AG04449 (cell line): ENCODE results near the gene KIF18B.
"Not testable (repeated sequence)": the region's sequence is repeated elsewhere in the genome, so short reads cannot be mapped to it uniquely, and the experiment has no call there.

Experiments
- CTCF ChIA-PET: fragments of 350-600 bp; formaldehyde crosslinking; extraction: SDS; loops from one replicate; lab custom pipeline; 2021; ENCODE audit warnings: antibody characterized with exemption; lab: Yijun Ruan, JAX
- POLR2A ChIA-PET: fragments of 400-600, 350-600 bp; formaldehyde crosslinking; extraction: SDS; loops from one replicate; lab custom pipeline; 2020; ENCODE audit warnings: antibody characterized with exemption, inconsistent platforms; lab: Yijun Ruan, JAX
- DNase-seq: peaks from one replicate; pipeline ENCODE4 v3.0.0-alpha.2; 2010; ENCODE audit warnings: low read depth, low spot score
- H3K4me3 ChIP-seq: 2 replicates; pipeline ENCODE4 v1.5.1; 2011; ENCODE audit warnings: low read depth, mild to moderate bottlenecking, control low read depth, low read length
- TF ChIP-seq, protein P1 (sequence below): IDR thresholded peaks from one replicate; pipeline ENCODE4 v1.5.1; 2011; ENCODE audit warnings: mild to moderate bottlenecking, moderate library complexity, low read length, control low read depth, inconsistent platforms; ENCODE audit not compliant: insufficient read depth; ENCODE audit errors: missing control alignments

Gene KIF18B

GRCh38 chr17:44959821-44960531, 12.4 kb upstream of the KIF18B start:
- ChIA-PET CTCF (interaction anchor here (1.2 to 1.3 kb wide), 4 partner anchors 10 to 238 kb away, joined by 3 read pairs; no protein-coding TSS in a partner anchor), POLR2A (no interaction called here)
- no peak overlapping the region for H3K4me3 ChIP-seq
- TF ChIP-seq, protein P1, sequence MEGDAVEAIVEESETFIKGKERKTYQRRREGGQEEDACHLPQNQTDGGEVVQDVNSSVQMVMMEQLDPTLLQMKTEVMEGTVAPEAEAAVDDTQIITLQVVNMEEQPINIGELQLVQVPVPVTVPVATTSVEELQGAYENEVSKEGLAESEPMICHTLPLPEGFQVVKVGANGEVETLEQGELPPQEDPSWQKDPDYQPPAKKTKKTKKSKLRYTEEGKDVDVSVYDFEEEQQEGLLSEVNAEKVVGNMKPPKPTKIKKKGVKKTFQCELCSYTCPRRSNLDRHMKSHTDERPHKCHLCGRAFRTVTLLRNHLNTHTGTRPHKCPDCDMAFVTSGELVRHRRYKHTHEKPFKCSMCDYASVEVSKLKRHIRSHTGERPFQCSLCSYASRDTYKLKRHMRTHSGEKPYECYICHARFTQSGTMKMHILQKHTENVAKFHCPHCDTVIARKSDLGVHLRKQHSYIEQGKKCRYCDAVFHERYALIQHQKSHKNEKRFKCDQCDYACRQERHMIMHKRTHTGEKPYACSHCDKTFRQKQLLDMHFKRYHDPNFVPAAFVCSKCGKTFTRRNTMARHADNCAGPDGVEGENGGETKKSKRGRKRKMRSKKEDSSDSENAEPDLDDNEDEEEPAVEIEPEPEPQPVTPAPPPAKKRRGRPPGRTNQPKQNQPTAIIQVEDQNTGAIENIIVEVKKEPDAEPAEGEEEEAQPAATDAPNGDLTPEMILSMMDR = no peak
- DNase-seq = no peak

GRCh38 chr17:44956998-44957981, 9.7 kb upstream of the KIF18B start:
- TF ChIP-seq, protein P1 = no peak
- POLR2A ChIA-PET = no interaction called here
- no peak overlapping the region for H3K4me3 ChIP-seq
- no peak for DNase-seq
- CTCF ChIA-PET = interaction anchor here (0.7 to 1.6 kb wide), 4 partner anchors 12 to 174 kb away, joined by 3 to 4 read pairs (median 4); no protein-coding TSS in a partner anchor

- TF ChIP-seq, protein P1 = no peak
- ChIA-PET POLR2A (no interaction called here), CTCF (interaction anchor here (0.7 to 1.6 kb wide), 3 partner anchors 67 to 176 kb away, joined by 3 to 4 read pairs (median 3); no protein-coding TSS in a partner anchor)
- no peak for DNase-seq
- no peak overlapping the region for H3K4me3 ChIP-seq
These were observed 8.3 kb upstream of the KIF18B start for GRCh38 chr17:44955674-44956425.

- ChIA-PET CTCF (interaction anchor here (0.9 to 2.9 kb wide), 5 partner anchors 13 to 71 kb away, joined by 3 to 9 read pairs (median 4); no protein-coding TSS in a partner anchor), POLR2A (no interaction called here)
- H3K4me3 ChIP-seq = no peak overlapping the region
- DNase-seq = no peak
- TF ChIP-seq, protein P1 = no peak
These were observed 5.4 kb upstream of the KIF18B start for GRCh38 chr17:44952946-44953475.

DNA sequence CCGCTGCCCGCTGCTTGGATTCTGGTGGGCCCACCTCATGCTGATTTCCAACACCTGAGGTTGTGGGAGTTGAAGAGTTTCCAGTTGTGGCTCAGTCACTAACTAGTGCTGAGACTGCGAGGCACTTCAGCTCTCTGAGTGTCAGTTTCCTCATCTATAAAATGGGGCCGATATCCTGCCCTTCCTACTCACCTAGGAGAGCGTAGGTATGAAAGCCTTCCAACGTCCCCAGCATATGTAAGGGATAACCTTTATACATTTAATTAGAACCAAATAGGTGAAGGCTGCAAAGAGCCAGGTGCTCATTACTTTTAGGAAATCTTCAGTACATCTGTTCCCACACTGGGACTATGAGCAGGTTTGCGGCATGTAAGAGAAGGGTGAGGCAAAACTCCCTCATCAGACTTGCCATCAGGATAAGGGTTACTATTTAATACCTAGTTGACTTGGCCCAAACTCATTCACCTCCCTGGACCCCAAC, 782 bp upstream of the KIF18B start:
- H3K4me3 ChIP-seq = peak overlapping the region; percentile 91
- DNase-seq = no peak
- TF ChIP-seq, protein P1 = no peak
- ChIA-PET CTCF (interaction anchor here (1.7 kb wide), 1 partner anchor 27 kb away, joined by 9 read pairs; no protein-coding TSS in a partner anchor), POLR2A (no interaction called here)

DNA sequence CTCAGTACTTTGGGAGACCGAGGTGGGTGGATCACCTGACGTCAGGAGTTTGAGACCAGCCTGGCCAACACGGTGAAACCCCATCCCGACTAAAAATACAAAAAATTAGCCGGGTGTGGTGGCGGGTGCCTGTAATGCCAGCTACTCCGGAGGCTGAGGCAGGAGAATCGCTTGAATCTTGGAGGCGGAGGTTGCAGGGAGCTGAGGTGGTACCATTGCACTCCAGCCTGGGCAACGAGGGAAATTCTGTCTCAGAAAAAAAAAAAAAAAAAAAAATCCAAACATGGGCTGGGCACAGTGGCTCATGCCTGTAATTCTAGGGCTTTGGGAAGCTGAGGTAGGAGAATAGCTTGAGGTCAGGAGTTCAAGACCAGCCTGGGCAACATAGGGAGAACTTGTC, 1.9 kb downstream of the KIF18B start:
- POLR2A ChIA-PET, H3K4me3 ChIP-seq, DNase-seq: not testable (repeated sequence)
- CTCF ChIA-PET = interaction anchor here (1.4 to 1.9 kb wide), 2 partner anchors 16 to 25 kb away, joined by 4 to 5 read pairs; no protein-coding TSS in a partner anchor
